Pulmonary artery endothelial cell (primary cell): ENCODE data around the gene CNRIP1. TPM values are rescaled to one million over a fixed set of nuclear protein-coding genes. Genes with fewer than 3 reads are reported as not detected.

ENCODE experiments used
- DNase-seq: peaks from one replicate; pipeline ENCODE4 v3.0.0-alpha.2; 2011; ENCODE audit warnings: low read depth, low spot score
- total RNA-seq: library from RNA; depleted of rRNA; stranded (reverse); fragments of >200 nt; gene quantifications from 2 replicates; pipeline ENCODE4 v1.2.3, GENCODE V29; 2014

CNRIP1 gene
- total RNA-seq, 1 donor from 2014 or later, result 40.0 TPM

- no peak for DNase-seq
Observed at GRCh38 chr2:68251187-68251854, 68.4 kb downstream of the CNRIP1 start.

- no peak for DNase-seq
Observed at GRCh38 chr2:68250652-68251186, 69.0 kb downstream of the CNRIP1 start.

GRCh38 chr2:68250196-68250595 lies 69.6 kb downstream of the CNRIP1 start:
- no peak for DNase-seq

GRCh38 chr2:68248806-68249205 lies 70.9 kb downstream of the CNRIP1 start:
- DNase-seq, result no peak

- DNase-seq, result no peak
Observed at GRCh38 chr2:68248361-68248760, 71.4 kb downstream of the CNRIP1 start.

- DNase-seq, result no peak
Observed at GRCh38 chr2:68246396-68246795, 73.4 kb downstream of the CNRIP1 start.

- DNase-seq, result no peak
Observed at GRCh38 chr2:68245672-68246071, 74.1 kb downstream of the CNRIP1 start.

- no peak for DNase-seq
Observed at GRCh38 chr2:68245066-68245465, 74.7 kb downstream of the CNRIP1 start.

- DNase-seq, result no peak
Observed at GRCh38 chr2:68244456-68244855, 75.3 kb downstream of the CNRIP1 start.

Other genes with a start within 250 kb of the CNRIP1 start
- gene PNO1, start 162.1 kb downstream of the CNRIP1 start, total RNA-seq, result 23.1 and 27.5 TPM in 2 replicates
- 24.7 and 25.3 TPM in 2 replicates for gene PPP3R1, start 67.4 kb downstream of the CNRIP1 start, total RNA-seq
- gene PLEK, start 45.3 kb upstream of the CNRIP1 start, total RNA-seq, result 0.07 and 0.11 TPM in 2 replicates
- 0.20 and 0.39 TPM in 2 replicates for gene FBXO48, start 147.3 kb upstream of the CNRIP1 start, total RNA-seq
- 4.2 and 4.8 TPM in 2 replicates for gene APLF, start 147.6 kb upstream of the CNRIP1 start, total RNA-seq